CD4-positive, alpha-beta T cell (primary cell): ENCODE data around the gene SACS. TPM values are rescaled to one million over a fixed set of nuclear protein-coding genes. Genes with fewer than 3 reads are reported as not detected.

Experiments
- ATAC-seq: fragments of 200-7000 bp; cut with Tn5 transposase; one replicate; pipeline ENCODE4 v1.10.0; 2022; ENCODE audit warnings: mild to moderate bottlenecking; ENCODE audit not compliant: poor library complexity
- CTCF ChIA-PET: fragments of 350-600 bp; sonication (Branson Sonifier 250); formaldehyde crosslinking; loops from one replicate; lab custom pipeline; 2021; ENCODE audit warnings: antibody characterized with exemption, inconsistent platforms; lab: Charles Lee
- POLR2A ChIA-PET: fragments of 350-600 bp; sonication (Branson Sonifier 250); formaldehyde crosslinking; loops from one replicate; lab custom pipeline; 2021; ENCODE audit warnings: antibody characterized with exemption, inconsistent platforms; lab: Charles Lee
- DNase-seq, 14 experiments: peaks; one replicate each; pipeline ENCODE4 v3.0.0-alpha.2; 2013 to 2020; ENCODE audit warnings: mixed read lengths in 2 of 14
- H3K27ac ChIP-seq, 2 donors: one replicate each; pipeline versions ENCODE4 v1.5.1 to v1.7.0; 2013; ENCODE audit warnings: low read length in 2 of 2, low read depth in 1 of 2, mild to moderate bottlenecking in 1 of 2
- H3K27me3 ChIP-seq, 2 experiments: 1 replicate in 1 of 2; 2 replicates in 1 of 2; pipeline versions ENCODE4 v1.6.1 to v1.7.0; 2013; ENCODE audit warnings: low read length in 2 of 2, control low read depth in 1 of 2, mild to moderate bottlenecking in 1 of 2, moderate library complexity in 1 of 2; ENCODE audit not compliant: insufficient read depth in 2 of 2, control insufficient read depth in 1 of 2
- H3K36me3 ChIP-seq: one replicate; pipeline ENCODE4 v1.6.1; 2013; ENCODE audit warnings: low read length, control low read depth; ENCODE audit not compliant: insufficient read depth
- H3K4me1 ChIP-seq: one replicate; pipeline ENCODE4 v1.6.1; 2013; ENCODE audit warnings: low read length, control low read depth; ENCODE audit not compliant: insufficient read depth
- H3K4me3 ChIP-seq: one replicate; pipeline ENCODE4 v1.5.1; 2013; ENCODE audit warnings: mild to moderate bottlenecking, low read length, moderate library complexity
- H3K9me3 ChIP-seq, 2 experiments: 1 replicate in 1 of 2; 2 replicates in 1 of 2; pipeline versions ENCODE4 v1.6.1 to v1.7.0; 2013; ENCODE audit warnings: low read length in 2 of 2, mild to moderate bottlenecking in 2 of 2, control low read depth in 1 of 2, moderate library complexity in 1 of 2; ENCODE audit not compliant: control insufficient read depth in 1 of 2, insufficient read depth in 1 of 2
- H3K27ac Mint-ChIP-seq: one replicate; pipeline ENCODE4 v1.8.0; 2020; ENCODE audit warnings: mixed read lengths
- H3K27me3 Mint-ChIP-seq: one replicate; pipeline ENCODE4 v1.8.0; 2021; ENCODE audit warnings: mixed read lengths
- H3K36me3 Mint-ChIP-seq: one replicate; pipeline ENCODE4 v1.8.0; 2021; ENCODE audit warnings: low read depth, mixed read lengths
- H3K4me1 Mint-ChIP-seq: one replicate; pipeline ENCODE4 v1.8.0; 2021; ENCODE audit warnings: low read depth, mixed read lengths
- H3K4me3 Mint-ChIP-seq: one replicate; pipeline ENCODE4 v1.8.0; 2020; ENCODE audit warnings: mild to moderate bottlenecking, mixed read lengths
- H3K9me3 Mint-ChIP-seq: one replicate; pipeline ENCODE4 v1.8.0; 2020; ENCODE audit warnings: mixed read lengths
- intact Hi-C, 2 experiments: fragments of 100-400 bp; cut with DNase I in 1 of 2; cut with micrococcal nuclease in 1 of 2; formaldehyde crosslinking; loops; one replicate each; pipeline versions ENCODE4 v1.15.1 to v1.9.0; 2023 to 2025; cut with DNase I, micrococcal nuclease
- total RNA-seq, 174 experiments: library from RNA in 2 of 174; stranded (reverse) in 2 of 174; gene quantifications; one replicate each; pipeline ENCODE4 v1.2.3 and lab custom pipeline; 2021 to 2026
- TF ChIP-seq, protein P1 (sequence below): fragments of 200-600 bp; IDR thresholded peaks from one replicate; pipeline ENCODE4 v1.8.0; 2022; ENCODE audit warnings: antibody characterized with exemption, mild to moderate bottlenecking

Gene SACS
- total RNA-seq, 2 experiments from 2014 or later: 8.7 to 11.6 TPM

DNA sequence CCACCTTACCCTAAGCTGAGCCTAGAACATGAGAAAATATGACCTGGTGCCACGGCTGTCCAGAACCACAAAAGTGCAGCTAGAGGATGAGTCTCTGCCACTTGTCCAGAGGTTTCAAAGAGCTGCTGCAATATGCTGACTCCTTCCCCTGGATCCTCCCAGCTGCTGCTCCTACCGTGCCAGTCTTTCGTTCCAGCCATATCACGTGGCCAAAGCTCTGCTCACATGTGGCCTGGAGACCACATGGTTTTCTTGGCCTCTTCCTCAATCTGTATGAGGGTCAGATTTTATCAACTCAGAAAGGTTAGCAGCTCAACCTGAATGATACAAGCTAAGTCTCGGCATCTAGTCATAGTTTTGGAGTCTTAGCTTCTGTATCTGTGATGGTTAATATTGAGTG is 3.2 kb upstream of the SACS start:
- ChIA-PET CTCF (no interaction called here), POLR2A (interaction anchor here (1.6 kb wide), 1 partner anchor 14 kb away, joined by 4 read pairs; no protein-coding TSS in a partner anchor)
- Mint-ChIP-seq H3K4me3 (no peak overlapping the region), H3K9me3 (no peaks in the 10 kb centered on the region), H3K27ac (no peak overlapping the region), H3K4me1 (peaks cover 13% of the 10 kb centered on the region), H3K36me3 (no peaks in the 10 kb centered on the region), H3K27me3 (peaks cover 29% of the 10 kb centered on the region)
- Histone ChIP-seq H3K27ac (no peak overlapping the region), H3K27me3 (peaks cover 18 to 23% of the 10 kb centered on the region in 2 experiments), H3K4me1 (no peaks in the 10 kb centered on the region), H3K9me3 (peaks cover 0 to 5% of the 10 kb centered on the region in 2 experiments), H3K4me3 (no peak overlapping the region), H3K36me3 (no peaks in the 10 kb centered on the region)
- ATAC-seq (no peak), DNase-seq (no peak)
- intact Hi-C loops: no loop called here
- TF ChIP-seq, protein P1, sequence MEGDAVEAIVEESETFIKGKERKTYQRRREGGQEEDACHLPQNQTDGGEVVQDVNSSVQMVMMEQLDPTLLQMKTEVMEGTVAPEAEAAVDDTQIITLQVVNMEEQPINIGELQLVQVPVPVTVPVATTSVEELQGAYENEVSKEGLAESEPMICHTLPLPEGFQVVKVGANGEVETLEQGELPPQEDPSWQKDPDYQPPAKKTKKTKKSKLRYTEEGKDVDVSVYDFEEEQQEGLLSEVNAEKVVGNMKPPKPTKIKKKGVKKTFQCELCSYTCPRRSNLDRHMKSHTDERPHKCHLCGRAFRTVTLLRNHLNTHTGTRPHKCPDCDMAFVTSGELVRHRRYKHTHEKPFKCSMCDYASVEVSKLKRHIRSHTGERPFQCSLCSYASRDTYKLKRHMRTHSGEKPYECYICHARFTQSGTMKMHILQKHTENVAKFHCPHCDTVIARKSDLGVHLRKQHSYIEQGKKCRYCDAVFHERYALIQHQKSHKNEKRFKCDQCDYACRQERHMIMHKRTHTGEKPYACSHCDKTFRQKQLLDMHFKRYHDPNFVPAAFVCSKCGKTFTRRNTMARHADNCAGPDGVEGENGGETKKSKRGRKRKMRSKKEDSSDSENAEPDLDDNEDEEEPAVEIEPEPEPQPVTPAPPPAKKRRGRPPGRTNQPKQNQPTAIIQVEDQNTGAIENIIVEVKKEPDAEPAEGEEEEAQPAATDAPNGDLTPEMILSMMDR: no peak

DNA sequence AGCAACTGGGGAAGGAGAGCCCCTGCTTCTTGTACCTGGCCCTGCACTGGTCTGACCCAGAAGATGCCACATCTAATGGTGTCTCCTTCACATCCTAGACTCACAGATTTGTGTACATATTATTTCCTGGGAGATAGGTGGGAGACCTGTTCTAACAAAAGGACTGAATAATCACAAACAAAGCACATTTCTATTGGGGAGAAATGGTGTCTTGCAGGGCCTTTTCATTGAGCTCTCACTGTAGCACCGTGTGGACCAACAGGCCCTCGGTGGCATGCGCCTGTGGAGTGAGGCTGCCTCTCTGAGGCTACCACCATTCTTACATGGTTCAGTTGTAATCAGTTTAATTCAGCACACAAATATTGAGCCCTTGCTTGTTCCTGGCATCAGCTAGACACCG is 989 bp upstream of the SACS start:
- peaks cover 0 to 5% of the 10 kb centered on the region in 2 experiments for H3K9me3 ChIP-seq
- Mint-ChIP-seq H3K4me3 (no peak overlapping the region), H3K27ac (no peak overlapping the region), H3K36me3 (no peaks in the 10 kb centered on the region), H3K4me1 (peaks cover 13% of the 10 kb centered on the region), H3K27me3 (peaks cover 46% of the 10 kb centered on the region), H3K9me3 (no peaks in the 10 kb centered on the region)
- H3K36me3 ChIP-seq: no peaks in the 10 kb centered on the region
- ATAC-seq: no peak
- POLR2A ChIA-PET: no interaction called here
- no peak overlapping the region for H3K4me3 ChIP-seq
- peaks cover 25 to 39% of the 10 kb centered on the region in 2 experiments for H3K27me3 ChIP-seq
- no peaks in the 10 kb centered on the region for H3K4me1 ChIP-seq
- DNase-seq: no peak
- no peak overlapping the region for H3K27ac ChIP-seq
- TF ChIP-seq, protein P1: no peak
- intact Hi-C loops: no loop called here
- CTCF ChIA-PET: no interaction called here

DNA sequence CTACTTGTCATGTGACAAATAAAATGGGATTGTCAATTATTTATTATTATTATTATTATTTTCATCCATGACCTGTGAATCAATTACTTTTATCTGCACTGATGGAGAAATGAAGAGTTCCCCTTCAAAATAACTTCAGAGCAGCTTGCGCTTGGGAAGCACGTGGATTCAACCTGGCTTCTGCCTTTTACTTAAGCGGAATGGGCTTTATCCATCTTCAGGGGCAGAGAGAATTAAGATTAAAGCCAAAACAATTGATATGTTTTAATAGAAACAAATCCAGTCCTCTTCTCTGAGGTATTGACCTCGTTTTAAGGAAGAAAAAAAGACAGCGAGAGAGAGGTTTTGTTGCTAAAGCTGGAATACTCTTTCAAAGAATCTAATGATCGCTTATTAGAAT is 876 bp downstream of the SACS start:
- peaks cover 53% of the 10 kb centered on the region for H3K27me3 Mint-ChIP-seq
- ATAC-seq: no peak
- no peaks in the 10 kb centered on the region for H3K4me1 ChIP-seq
- H3K4me1 Mint-ChIP-seq: peaks cover 13% of the 10 kb centered on the region
- no peak overlapping the region for H3K4me3 Mint-ChIP-seq
- H3K9me3 ChIP-seq: peaks cover 0 to 5% of the 10 kb centered on the region in 2 experiments
- H3K9me3 Mint-ChIP-seq: no peaks in the 10 kb centered on the region
- ChIA-PET CTCF (no interaction called here), POLR2A (interaction anchor here (0.8 kb wide), 1 partner anchor 10 kb away, joined by 3 read pairs; no protein-coding TSS in a partner anchor)
- H3K36me3 Mint-ChIP-seq: no peaks in the 10 kb centered on the region
- H3K36me3 ChIP-seq: no peaks in the 10 kb centered on the region
- DNase-seq: no peak
- no peak overlapping the region for H3K27ac Mint-ChIP-seq
- H3K27ac ChIP-seq: no peak overlapping the region
- intact Hi-C loops: no loop called here
- TF ChIP-seq, protein P1: no peak
- H3K4me3 ChIP-seq: no peak overlapping the region
- peaks cover 26 to 40% of the 10 kb centered on the region in 2 experiments for H3K27me3 ChIP-seq
